NCI-H2196 (cell line): ENCODE results near the gene SERPINB1.
"Not testable (repeated sequence)": the region's sequence is repeated elsewhere in the genome, so short reads cannot be mapped to it uniquely, and the experiment has no call there.

Source experiments
- DNase-seq: peaks from one replicate; lab custom pipeline; 2025; ENCODE audit not compliant: unreplicated experiment; lab: John Stamatoyannopoulos, UW

The SERPINB1 gene

DNA sequence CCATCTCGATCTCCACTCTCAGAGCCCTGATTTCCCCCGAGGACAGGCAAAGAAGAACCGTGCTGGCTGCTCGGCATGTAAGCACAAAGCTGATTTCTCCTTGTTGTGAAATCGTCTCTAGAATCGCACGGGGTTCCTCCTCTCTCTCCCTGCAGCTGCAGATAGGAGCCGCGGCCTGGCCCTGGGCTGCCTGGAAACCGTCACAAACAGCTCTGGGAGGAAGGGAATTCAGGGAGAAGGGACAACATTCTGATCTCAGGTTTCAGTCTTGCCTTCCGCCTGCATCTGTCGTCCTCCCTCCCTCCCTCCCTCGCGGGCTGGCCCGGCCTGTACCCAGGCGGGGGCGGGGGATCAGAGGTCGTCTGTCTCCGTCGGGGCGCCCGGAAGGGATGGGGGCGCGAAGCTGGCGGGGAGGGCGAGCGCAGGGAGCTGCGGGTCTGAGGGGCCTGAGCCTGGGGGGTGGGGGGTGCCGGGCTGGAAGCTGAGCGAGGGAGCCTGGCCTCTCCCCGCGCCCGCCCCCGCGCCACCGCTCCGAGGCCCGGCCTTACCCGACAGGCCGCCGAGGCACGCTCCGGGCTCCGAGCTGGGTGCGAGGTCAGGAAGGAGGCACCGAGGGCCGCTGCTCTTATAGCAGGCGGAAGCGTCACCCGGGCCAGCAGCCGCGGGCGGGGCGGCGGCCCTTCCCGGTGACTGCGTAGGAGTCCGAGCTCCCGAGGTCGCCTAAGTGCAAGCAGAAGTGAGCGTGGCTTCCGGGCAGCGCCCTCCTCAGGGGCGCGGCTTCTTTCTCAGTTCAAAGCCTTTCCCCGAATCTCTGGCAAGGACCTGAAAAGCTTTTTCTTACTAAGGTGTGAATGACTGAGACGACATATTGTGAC lies at the start of gene SERPINB1:
SERPINB1 (minus strand) TSS at position 600 of the 875 bp plus-strand sequence. CDS start 1,277 bp downstream, outside the sequence.
- DNase-seq = peak; percentile 78

DNA sequence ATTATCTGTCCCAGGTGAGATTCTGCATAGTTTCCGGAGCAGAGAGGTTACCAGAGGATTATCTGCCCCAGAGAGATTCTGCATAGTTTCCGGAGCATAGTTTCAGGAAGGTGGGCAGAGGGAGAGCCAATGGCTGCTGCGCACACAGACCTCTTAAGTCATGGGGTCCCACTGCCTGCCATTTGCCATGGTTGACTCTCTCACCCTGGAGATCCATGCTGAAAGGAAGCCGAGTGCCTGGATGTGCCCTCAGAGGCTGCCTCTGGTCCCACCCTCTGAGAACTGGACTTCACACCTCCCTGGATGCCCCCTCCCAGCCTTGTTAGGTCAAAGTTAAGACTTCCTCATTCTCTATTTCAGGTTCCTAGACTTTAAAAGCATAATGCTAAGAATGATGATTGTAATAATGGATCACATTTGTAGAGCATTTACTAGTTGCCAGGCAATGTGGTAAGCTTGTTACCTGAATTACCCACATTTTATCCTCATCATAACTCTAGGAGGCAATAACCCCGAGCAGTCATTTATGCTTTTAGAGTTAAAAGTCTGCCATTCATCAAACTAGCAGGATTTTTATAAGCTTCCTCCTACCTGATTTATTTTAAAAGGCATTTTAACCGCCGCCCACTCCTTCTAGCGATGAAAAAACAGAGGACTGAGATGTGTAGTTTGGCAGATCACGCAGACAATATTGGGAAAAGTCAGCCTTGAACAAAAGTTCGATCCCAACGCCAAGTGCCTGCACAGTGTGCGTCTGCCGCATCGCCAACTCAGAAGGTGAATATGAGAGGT lies 49.5 kb upstream of the SERPINB1 start:
- DNase-seq = no peak

DNA sequence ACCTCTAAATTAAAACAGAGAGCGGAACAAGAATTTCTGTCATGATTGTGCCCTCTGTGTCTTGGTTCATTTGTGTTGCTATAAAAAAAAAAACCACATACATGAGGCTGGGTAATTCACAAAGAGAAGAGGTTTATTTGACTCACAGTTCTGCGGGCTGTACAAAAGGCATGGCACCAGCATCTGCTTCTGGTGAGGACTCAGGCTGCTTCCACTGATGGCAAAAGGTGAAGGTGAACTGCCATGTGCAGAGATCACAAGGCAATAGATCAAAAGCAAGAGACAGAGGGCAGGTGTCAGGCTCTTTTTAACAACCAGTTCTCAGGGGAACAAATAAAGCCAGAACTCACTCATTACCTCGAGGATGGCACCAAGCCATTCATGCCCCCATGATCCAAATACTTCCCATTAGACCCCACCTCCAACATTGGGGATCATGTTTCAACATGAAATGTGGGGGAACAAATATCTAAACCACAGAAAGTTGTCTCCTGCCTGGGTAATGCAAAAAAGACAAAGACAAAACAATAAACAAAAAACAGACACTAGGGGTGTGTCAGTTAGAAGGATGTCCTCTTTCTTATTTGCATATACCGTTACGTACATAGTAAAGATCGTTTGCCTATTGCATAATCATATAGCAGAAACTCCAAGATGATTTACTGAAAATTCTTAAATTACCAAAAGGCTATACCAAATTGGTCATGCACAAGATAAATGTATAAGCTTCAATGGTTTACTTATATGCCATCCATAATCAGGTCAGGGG lies 44.5 kb upstream of the SERPINB1 start:
- no peak for DNase-seq

- DNase-seq = no peak
Measured at GRCh38 chr6:2884804-2885203, 43.1 kb upstream of the SERPINB1 start.

DNA sequence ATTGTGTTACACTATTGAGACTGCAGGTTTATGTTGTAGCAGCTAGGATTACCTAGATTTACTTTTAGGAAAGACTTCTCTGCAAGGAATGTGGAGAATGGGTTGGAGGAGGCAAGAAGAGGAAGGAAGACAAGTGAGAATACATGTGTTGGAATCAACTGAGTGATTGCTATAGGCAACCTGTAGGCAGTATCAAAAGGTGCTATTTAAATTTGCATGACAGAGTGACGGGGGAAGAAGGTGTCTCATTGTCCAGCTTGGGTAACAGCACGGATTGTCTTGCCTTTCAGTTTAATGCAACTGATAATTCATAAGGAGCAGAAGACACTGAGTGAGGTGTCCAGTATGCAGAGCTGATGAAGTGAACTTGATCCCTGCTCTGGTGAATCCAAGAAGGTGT lies 42.0 kb upstream of the SERPINB1 start:
- DNase-seq = no peak

- no peak for DNase-seq
Measured at GRCh38 chr6:2881423-2881822, 39.8 kb upstream of the SERPINB1 start.

DNA sequence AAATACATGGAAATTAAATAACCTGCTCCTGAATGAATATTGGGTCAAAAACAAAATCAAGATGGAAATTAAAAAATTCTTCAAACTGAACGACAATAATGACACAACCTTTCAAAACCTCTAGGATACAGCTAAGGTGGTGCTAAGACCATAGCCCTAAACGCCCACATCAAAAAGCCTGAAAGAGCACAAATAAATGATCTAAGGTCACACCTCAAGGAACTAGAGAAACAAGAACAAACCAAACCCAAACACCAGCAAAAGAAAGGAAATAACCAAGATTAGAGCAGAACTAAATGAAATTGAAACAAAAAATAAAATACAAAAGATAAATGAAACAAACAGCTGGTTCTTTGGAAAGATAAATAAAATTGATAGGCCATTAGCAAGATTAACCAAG lies 38.5 kb upstream of the SERPINB1 start:
- DNase-seq = not testable (repeated sequence)

GRCh38 chr6:2877960-2878359 lies 36.3 kb upstream of the SERPINB1 start:
- no peak for DNase-seq

DNA sequence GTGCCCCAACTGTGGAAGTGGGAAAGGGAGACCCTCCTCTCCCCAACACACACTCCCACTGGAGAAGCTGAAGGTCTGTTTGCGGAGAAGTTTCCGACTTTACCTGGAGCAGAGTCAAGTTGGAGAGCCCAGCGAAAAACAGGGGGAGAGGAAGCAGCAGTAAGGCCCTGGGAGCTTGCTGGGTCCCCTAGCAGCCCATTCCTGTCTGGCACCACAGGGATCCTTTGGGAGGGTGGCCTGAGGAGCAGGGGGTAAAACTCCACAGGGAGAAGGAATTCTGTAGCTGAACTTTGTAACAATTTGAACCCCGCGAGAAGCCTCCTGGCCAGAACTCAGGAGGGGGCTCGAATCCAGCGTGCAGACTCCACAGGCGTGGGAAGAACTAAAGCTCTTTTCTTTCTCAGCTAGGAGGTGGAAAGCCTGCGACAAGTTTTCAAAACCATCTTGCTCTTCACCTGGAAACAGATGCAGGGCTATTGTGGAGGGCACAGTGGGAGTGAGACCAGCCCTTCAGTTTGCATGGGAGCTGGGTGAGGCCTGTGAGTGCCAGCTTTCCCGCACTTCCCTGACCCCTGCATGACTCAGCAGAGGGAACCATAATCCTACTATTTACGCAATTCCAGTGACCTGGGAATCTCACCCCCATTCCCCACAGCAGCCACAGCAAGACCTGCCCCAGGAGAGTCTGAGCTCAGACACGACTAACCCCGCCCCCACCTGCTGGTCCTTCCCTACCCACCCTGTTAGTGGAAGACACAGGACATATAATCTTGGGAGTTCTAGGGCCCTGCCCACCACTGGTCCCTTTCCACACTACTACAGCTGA lies 35.6 kb upstream of the SERPINB1 start:
- DNase-seq = no peak

- DNase-seq = no peak
Measured at GRCh38 chr6:2876210-2877056, 34.8 kb upstream of the SERPINB1 start.

DNA sequence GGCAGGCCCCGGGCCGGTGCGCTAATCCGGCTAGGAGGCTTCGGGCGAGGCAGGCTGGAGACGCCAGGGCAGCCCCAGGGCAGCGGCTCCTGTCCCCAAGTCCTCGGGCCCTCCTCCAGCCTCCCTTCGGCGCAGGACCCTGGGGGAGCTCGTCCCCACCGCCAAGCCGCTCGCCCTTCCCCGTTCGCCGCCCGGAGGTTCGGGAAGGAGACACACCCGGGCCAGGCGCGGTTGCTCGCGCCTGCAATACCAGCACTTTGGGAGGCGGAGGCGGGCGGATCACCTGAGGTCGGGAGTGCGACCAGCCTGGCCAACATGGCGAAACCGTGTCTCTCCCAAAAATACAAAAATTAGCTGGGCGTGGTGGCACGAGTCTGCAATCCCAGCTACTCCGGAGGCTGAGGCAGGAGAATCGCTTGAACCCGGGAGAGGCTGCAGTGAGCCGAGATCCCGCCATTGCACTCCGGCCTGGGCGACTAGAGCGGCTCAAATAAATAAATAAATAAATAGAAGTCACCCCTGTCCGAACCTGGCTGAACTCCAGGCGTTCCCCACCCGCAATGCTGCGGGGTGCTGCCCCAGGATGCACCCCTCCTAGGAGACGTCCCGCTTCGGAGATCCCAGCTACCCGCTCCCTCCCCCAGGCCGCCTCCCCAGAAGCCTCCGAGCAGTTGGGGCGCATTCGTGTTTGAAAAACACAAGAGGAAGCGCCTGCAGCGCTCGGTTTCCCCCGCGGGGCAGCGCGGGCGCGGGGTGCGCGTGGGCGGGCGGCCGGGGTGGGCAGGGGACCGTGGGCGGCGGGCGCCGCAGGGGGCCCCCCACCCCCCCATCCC lies 33.9 kb upstream of the SERPINB1 start:
- DNase-seq = no peak

- no peak for DNase-seq
Measured at GRCh38 chr6:2873643-2874042, 32.0 kb upstream of the SERPINB1 start.

DNA sequence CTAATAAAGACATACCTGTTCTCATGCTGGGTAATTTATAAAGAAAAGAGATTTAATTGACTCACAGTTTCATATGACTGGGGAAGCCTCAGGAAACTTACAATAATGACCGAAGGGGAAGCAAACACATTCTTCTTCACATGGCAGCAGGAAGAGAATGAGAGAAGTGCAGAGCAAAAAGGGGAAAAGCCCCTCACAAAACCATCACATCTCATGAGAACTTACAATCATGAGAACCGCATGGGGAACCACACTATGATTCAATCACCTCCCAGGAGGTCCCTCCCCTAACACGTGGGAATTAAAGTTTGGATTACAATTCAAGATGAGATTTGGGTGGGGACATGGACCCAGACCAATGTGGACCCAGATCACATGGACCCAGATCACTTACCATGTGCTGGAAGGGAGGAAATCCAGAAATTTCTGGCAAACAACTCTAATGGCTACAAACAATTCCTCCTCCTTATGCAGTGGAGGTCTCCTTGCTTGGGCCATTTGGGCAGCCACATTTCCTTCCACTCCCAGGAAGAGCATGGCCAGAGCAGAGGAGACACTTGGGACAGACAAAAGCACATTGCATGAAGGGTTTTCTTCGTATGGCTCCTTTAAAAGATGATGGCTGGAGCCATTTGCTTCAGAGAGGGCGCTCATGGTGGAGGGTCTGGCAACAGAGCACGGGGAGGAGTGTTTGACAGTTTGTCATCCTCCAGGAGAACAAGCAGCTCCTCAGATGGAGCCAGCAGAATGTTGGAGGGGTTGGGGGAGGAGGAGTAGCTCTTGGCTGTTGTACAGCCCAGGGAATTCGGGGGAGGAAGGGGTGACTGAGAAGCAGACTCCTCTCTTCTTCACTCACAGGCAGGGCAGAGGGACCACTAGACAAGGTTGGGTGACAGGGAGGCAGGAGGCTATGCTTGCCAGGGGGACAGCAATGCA lies 31.0 kb upstream of the SERPINB1 start:
- no peak for DNase-seq

DNA sequence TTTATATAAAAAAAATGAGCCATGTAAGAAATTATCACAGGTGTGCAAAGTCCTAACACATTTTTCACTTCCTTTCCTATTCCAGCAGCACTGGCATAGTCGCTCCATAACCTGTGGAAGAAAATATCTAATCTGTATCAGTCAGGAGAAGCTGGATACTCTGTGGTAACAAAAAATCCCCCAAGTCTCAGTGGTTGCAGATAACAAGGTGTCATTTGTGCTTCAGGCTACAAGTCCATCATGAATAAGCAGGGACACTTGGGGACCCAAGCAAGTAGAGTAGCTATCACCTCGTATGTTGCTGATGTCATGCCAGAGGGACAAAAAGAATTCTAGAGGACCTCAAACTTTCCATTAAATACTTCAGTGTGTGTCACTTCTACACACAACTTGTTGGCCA lies 30.3 kb upstream of the SERPINB1 start:
- DNase-seq = no peak

DNA sequence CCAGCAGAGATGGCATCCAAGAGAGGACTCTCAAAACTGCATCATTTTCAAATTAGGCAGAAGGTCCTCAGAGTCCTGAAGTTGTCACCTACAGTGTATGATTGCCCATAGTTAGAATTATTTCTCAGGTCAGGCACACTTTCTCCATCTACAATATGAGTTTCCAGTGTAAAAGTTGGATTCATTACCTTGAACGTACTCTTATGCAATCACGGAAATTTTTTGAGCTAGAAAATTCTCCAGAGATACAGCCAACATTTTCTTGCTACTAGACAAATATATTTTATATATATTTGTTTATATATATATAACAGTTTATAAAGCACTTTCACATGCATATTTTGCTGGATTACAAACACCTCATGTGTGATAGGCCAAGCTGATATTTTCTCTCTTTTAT lies 29.4 kb upstream of the SERPINB1 start:
- DNase-seq = no peak

GRCh38 chr6:2870046-2870636 lies 28.5 kb upstream of the SERPINB1 start:
- DNase-seq = no peak

DNA sequence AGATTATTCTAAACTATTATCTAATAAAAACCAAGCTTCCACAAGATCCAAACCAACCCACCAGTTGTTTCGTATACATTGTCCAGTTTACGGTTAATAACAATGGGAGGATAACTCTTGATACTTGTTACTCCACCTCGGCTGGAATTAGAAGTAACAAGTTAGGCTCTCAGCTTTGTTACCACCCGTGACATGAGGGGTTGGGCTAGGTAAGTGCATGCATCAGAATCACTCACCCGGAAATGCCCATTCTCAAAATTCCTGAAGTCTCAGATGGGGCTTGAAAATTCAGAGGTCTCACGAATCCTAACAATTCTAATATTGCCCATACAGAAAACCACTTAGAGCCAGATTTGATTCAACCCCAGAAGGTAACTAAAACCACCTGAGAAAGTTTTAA lies 27.0 kb upstream of the SERPINB1 start:
- DNase-seq = no peak
